GM21515 (cell line): ENCODE measurements around the gene SPNS2.

Experiments
- ATAC-seq: cut with Tn5 transposase; IDR thresholded peaks from one replicate; pipeline ENCODE4 v1.9.1; 2021; ENCODE audit not compliant: unreplicated experiment

The SPNS2 gene

DNA sequence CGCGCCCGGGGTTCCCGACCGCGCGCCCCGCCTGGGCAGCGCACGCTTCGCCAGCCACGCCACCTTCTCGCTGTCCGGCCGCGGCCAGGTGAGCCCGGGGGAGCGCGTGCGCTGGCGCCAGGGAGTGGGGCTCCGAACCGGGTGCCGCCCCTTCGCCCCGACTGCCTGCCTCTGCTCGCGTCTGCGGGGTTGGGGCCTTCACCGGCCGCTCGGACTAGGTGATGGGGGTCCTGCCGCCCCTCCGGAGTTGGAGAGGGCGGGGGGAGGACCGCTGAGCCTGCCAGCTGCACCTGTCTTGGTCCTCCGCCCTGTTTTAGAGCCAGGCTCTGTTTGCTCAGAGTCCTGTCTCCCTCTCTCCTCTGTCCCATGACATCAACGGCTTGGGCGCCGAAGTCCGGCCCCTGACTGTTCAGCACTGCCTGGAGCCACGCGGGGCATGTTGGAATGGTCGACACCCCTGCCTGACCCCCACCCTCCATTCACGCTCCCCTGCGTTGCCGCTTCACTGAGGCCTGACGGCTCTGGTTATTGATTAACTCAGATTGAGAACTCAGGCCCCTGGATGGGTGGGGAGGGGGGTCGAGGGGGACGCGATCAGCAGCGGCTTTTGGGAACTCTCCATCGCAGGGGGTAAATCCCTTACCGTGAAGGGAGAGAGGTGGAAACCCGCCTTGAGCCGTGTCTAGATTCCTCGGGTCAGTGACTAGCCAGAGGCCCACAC lies 86.4 kb downstream of the SPNS2 start:
- no peak for ATAC-seq

DNA sequence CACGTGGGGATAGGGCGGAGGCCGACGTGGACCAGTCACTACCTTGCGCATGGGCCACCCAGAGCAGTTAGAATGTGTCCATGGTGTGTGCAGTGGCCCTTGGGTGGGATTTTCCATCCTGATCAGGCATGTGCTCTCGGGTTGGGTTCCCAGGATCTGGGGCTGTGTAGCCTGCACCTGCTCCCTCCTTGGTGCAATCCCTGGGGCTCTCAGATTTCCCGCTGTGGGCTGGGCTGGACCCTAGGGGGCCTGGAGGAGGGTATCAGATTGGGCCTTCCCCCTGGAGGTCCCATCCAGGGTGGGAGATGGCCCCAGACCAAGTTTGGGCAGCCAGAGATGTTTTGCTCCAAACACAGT lies 86.9 kb downstream of the SPNS2 start:
- ATAC-seq, result no peak

DNA sequence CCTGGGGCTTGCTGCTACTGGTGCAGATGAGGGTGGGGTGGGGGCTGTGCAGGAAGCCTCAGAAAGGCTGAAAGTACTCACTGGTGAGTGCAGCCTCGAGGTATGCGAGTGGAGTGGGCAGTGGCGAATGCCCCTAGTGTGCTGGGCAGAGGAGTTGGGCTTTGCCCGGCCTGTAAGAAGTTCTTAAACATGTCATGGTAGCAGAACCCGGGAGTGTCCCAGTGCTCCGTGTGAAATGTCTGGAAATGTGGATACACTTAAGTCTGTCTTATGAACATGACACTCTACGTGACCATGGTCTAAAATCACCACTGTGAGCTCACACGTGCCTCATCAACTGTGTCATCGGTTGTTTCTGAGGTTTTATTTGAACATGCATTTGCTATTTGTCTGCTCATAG lies 87.4 kb downstream of the SPNS2 start:
- ATAC-seq, result no peak

DNA sequence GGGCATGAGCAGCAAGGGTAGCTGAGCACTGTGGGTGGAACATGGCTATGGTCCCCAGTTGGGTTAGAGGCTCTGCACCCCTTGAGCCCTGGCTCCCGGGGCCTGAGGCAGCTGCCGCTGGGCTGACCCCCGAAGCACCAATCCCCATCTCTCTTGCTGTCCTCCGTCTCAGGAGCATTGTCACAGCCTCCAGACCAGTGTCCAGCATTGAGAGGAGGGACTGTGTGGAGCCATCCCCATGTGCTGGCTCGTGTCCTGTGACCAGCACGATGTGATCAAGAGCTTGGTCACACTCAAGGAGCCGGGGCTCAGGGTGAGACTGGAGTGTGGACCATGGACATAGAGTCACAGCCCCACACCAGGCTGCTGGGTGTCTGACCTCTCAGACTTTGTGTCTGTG lies 88.5 kb downstream of the SPNS2 start:
- ATAC-seq, result no peak

DNA sequence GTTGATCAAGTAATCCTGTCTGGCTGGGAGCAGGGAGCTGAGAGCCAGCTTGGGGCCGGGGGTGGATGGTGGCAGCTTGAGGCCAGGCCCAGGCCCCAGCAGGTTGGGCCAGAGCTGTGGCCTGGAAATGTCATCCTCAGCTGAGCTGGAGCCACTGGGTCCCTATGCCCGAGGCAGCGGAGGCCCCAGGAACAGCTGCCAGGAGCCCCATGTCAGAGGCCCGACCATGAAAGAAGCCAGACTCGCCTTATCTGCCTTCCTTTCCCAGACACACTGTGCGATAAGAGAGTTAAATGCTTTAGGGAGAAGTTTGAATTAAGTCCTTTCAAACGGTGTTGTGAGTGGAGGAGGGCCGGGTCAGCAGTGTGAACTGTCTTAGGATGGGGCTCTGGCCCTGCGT lies 89.1 kb downstream of the SPNS2 start:
- ATAC-seq, result no peak

DNA sequence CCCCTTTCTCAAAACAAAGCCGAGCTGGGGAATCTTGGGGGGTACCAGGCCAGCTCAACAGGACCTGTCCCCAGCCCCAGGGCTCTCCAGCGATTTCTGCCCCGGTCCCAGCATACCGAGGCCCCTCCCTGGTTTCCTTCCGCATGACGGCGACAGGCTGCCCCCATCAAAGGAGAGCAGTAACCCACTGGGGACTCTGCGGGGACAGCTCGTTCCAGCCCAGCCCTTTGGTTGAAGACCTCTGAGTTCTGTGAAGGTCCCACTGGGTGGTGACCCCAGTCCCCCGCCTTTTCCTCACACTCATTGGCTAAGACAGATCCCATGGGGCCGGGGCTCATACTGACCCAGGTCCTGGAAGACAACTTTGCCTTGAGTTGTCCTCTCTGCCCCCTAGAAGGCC lies 89.7 kb downstream of the SPNS2 start:
- no peak for ATAC-seq
